ENCODE measurements around the gene BANP.

DNA sequence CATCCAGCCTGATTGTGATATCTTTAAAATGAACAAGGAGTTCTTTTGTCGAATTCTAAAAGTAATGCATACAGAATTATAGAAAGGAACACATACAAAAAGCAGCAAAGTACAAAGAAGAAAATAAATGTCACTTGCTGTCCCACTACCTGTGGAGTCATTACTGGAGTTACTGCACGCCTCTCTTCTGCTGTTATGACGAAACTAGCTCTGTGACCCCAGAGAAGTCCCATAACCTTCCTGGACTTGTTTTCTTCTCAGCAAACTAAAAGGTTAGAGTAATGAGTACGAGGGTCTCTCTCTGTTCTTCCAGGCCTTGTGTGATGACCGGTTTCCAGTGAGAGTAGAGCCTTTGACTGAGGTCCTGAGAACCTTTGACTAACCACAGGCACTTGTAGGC lies 26.9 kb downstream of the BANP start:
- TF ChIP-seq, protein P1, sequence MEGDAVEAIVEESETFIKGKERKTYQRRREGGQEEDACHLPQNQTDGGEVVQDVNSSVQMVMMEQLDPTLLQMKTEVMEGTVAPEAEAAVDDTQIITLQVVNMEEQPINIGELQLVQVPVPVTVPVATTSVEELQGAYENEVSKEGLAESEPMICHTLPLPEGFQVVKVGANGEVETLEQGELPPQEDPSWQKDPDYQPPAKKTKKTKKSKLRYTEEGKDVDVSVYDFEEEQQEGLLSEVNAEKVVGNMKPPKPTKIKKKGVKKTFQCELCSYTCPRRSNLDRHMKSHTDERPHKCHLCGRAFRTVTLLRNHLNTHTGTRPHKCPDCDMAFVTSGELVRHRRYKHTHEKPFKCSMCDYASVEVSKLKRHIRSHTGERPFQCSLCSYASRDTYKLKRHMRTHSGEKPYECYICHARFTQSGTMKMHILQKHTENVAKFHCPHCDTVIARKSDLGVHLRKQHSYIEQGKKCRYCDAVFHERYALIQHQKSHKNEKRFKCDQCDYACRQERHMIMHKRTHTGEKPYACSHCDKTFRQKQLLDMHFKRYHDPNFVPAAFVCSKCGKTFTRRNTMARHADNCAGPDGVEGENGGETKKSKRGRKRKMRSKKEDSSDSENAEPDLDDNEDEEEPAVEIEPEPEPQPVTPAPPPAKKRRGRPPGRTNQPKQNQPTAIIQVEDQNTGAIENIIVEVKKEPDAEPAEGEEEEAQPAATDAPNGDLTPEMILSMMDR (IDR thresholded peaks at IDR 0.05) = no peak
- no peak for TF ChIP-seq POLR2AphosphoS5 (IDR thresholded peaks at IDR 0.05; ENCODE audit: insufficient read depth in 1 of 2, low read depth in 1 of 2)
